GM11168 (cell line): ENCODE results near the gene KCTD14.
"Not testable (repeated sequence)": the region's sequence is repeated elsewhere in the genome, so short reads cannot be mapped to it uniquely, and the experiment has no call there.

Source experiments
- in situ Hi-C: fragments of 300-500 bp; cut with MboI; formaldehyde crosslinking; loops from one replicate; pipeline ENCODE4 v1.12.0; 2022; ENCODE audit warnings: low sequenced_read_pairs; ENCODE audit not compliant: unreplicated experiment

Gene KCTD14

GRCh38 chr11:78028423-78028822, 5.3 kb upstream of the KCTD14 start:
- in situ Hi-C loops, result not testable (repeated sequence)

GRCh38 chr11:78027759-78028158, 4.7 kb upstream of the KCTD14 start:
- in situ Hi-C loops, result no loop called here

DNA sequence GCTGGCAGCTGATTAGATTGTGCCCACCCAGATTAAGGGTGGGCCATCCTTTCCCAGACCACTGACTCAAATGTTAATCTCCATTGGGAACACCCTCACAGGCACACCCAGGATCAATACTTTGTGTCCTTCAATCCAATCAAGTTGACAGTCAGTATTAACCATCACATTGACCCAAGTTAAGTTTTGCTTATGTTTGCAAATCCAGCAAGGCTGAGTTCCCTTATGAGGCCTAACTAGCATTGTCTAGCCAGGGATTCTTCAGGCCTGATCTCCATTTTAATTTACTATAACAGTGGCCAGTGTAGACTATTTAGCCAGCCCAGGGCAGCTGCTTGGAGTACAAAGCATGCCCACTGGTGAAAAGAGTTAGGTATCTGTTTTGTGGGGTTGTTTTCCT, 2.3 kb upstream of the KCTD14 start:
- in situ Hi-C loops, result no loop called here

- in situ Hi-C loops, result no loop called here
Observed at GRCh38 chr11:78023426-78023825, 350 bp upstream of the KCTD14 start.

DNA sequence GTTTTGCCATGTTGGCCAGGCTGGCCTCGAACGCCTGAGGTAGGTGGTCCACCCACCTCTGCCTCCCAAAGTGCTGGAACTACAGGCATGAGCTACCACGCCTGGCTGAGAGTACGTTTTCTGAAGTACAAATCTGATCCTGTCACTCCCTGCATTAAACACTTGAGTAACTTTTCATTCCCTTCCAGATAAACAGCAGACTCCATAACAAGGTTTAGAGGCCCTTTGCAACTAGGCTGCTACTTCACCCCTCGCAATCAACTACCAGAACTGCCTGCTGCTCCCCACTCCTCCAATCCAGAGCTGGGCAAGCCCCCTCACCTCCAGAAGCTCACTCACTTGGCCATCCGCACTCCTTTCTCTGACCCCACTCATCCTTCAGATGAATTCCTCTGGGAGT, 1.5 kb downstream of the KCTD14 start:
- in situ Hi-C loops, result no loop called here

- in situ Hi-C loops, result no loop called here
Observed at GRCh38 chr11:78020246-78020645, 2.8 kb downstream of the KCTD14 start.

GRCh38 chr11:78019808-78020207, 3.3 kb downstream of the KCTD14 start:
- in situ Hi-C loops, result no loop called here

- in situ Hi-C loops, result no loop called here
Observed at GRCh38 chr11:78015878-78016277, 7.2 kb downstream of the KCTD14 start.

DNA sequence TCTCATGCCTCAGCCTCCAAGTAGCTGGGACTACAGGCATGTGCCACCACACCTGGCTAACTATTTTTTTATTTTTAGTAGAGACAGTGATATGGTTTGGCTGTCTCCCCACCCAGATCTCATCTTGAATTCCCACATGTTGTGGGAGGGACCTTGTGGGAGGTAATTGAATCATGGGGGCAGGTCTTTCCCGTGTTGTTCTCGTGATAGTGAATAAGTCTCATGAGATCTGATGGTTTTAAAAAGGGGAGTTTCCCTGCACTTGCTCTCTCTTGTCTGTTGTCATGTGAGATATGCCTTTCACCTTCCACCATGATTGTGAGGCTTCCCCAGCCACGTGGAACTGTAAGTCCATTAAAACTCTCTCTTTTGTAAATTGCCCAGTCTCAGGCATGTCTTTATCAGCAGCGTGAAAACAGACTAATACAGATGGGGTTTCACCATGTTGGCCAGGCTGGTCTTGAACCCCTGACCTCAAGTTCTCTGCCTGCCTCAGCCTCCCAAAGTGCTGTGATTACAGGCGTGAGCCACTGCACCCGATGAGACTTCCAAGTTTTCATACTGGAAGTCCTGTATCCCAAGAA, 8.0 kb downstream of the KCTD14 start:
- in situ Hi-C loops, result not testable (repeated sequence)

DNA sequence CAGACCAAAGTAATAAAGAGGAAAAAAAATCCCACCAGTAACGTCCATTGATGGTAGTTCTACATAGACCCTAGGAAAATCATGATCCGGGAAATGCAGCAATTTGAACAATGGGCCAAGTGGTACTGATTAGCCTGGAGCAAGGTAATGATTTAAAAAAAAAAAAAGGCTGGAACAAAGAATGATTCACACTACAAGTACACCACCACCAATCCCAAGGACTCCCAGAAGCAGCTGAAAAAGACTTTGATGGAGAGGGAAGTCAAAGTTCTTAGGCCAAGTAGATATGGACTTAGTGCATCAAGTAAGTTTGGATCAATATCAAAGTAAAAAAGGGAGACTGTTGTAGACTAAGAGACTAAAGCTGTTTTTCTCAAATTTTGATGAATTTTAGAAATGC, 11.8 kb downstream of the KCTD14 start:
- in situ Hi-C loops, result no loop called here

GRCh38 chr11:78010755-78011154, 12.3 kb downstream of the KCTD14 start:
- in situ Hi-C loops, result no loop called here

DNA sequence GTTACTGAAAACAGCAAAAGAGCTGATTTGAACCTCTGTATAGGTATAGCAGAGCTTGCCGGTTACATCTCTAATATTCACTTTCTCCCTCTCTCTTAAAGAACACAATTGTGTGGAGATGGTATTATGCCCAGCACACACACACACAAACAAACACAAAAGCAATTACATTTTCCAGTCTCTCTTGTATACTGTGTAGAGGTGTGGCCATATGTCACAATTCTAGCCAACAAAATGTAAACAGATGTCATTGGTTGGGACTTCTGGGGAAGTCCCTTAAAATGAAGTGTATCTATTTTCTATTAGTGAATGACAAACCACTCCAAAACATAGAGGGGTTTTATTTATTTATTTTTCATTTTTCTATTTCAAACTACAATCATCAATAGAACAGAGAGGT, 12.8 kb downstream of the KCTD14 start:
- in situ Hi-C loops, result no loop called here

DNA sequence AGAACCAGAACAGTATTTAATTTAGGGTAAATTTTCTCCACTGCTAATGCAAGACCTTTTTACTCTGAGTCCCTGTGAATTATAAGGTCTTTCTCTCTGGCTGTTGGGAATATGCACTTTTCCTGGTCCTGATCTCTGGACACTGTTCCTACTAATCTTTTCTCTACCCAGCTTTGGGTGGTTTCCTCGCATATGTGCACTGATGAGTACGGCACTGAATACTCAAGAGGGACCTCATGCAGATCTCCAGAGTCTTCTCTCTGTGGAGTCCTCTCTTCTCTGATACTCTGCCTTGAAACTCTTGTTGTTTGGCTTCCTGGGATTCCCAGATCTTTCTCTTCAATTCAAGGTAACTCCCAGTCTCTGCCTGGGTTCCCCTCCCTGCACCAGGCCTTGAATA, 14.0 kb downstream of the KCTD14 start:
- in situ Hi-C loops, result no loop called here

DNA sequence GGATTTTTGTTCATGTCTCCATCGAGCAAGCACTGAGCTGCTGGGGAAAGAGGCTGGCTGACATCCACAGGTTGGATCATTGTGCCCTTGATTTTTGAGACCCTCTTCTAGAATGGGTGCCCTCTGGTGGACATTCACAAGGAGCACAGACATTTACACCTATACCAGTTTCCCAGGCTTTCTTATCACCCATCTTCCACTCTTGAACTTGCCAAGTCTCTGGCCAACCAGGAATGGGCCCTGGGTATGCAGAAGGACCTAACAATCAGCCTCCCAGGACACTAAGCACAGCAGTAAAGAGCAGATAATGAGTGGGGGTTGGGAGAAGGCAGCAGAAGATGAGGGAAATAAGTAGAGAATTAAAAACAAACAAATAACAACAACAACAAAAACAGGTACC, 22.9 kb downstream of the KCTD14 start:
- in situ Hi-C loops, result no loop called here

- in situ Hi-C loops, result no loop called here
Observed at GRCh38 chr11:77999446-78000030, 23.5 kb downstream of the KCTD14 start.

- in situ Hi-C loops, result no loop called here
Observed at GRCh38 chr11:77994434-77995362, 28.4 kb downstream of the KCTD14 start, which contains the start of gene INTS4. INTS4 (minus strand) TSS chr11:77994668; CDS start chr11:77994643, 25 bp downstream.

DNA sequence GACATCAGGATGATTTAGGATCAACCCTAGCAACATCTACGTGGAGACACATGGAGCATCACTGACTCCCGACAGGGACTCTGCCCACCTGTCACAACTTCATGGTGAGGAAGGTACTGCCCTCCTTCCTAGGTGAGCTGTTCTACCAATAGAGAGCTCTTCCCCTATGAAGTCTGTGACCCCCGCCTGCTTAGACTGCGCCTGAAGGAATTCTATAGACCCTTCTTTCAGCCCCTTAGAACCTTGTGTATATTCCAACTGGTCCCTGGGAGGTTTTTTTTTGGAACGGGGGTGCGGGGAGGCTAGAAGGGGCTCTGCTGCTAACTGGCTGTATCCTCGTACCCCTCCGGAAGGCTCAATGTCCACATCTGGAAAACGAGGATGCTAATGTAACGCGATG, 29.2 kb downstream of the KCTD14 start:
- in situ Hi-C loops, result no loop called here

DNA sequence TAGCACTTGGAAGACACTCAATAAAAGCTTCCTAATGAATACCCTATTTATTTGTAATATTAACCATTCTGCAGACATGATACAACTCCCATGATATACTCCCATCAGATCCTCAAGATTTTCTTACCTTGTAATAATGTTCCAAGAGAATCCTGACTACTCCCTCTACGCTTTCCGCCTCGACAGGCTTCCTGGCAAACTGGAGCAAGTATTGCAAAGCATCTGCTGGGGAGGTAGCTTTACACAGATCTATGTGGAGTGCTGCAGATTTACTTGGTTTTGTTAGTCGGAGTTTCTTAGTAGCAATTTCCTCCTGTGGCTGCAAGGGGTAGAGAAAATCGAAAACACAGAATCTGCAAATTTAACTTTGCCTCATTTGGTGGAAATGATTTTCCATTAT, 32.1 kb downstream of the KCTD14 start:
- in situ Hi-C loops, result no loop called here

DNA sequence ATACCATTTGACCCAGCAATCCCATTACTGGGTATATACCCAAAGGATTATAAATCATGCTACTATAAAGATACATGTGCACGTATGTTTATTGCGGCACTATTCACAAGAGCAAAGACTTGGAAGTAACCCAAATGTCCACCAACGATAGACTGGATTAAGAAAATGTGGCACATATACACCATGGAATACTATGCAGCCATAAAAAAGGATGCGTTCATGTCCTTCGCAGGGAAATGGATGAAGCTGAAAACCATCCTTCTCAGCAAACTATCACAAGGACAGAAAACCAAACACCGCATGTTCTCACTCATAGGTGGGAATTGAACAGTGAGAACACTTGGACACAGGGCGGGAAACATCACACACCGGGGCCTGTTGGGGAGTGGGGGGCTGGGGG, 36.6 kb downstream of the KCTD14 start:
- in situ Hi-C loops, result not testable (repeated sequence)

GRCh38 chr11:77981346-77981947, 41.6 kb downstream of the KCTD14 start:
- in situ Hi-C loops, result no loop called here

DNA sequence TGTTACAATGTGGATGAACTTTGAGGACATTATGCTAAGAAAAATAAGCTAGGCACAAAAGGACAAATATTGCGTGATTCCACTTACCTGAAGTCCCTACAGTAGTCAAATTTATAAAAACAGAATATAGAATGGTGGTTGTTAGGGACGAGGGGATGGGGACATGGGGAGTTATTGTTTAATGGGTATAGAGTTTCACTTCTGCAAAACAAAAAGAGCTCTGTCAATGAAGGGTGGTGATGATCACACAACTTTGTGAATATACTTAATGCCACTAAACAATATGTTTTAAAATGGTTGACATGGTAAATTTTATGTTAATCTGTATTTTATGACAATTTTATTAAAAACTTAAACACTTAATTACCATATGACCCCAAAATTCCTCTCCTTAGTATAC, 54.7 kb downstream of the KCTD14 start:
- in situ Hi-C loops, result no loop called here
